Gastroesophageal sphincter (tissue), 3 donors: ENCODE measurements around the gene TMEM115.

Experiments
- CTCF ChIP-seq, 4 experiments: fragments of 200-600 bp in 2 of 4; fragments of 450-650 bp in 2 of 4; sonication (generic) in 1 of 4; IDR thresholded peaks; one replicate each; pipeline ENCODE4 v1.5.1; 2017 to 2019; ENCODE audit warnings: antibody characterized with exemption in 4 of 4, mild to moderate bottlenecking in 2 of 4, moderate library complexity in 2 of 4
- EP300 ChIP-seq: sonication (generic); formaldehyde crosslinking; IDR thresholded peaks from one replicate; pipeline ENCODE4 v1.6.1; 2017; ENCODE audit warnings: antibody characterized with exemption, mild to moderate bottlenecking
- POLR2A ChIP-seq, 2 donors: fragments of 450-650 bp; IDR thresholded peaks; one replicate each; pipeline ENCODE4 v1.6.1; 2017; ENCODE audit warnings: antibody characterized with exemption in 2 of 2, mild to moderate bottlenecking in 2 of 2, moderate library complexity in 1 of 2
- POLR2AphosphoS5 ChIP-seq: sonication (generic); formaldehyde crosslinking; IDR thresholded peaks from one replicate; pipeline ENCODE4 v1.6.1; 2017; ENCODE audit warnings: antibody characterized with exemption

GRCh38 chr3:50339485-50340146, 19.7 kb downstream of the TMEM115 start:
- no peak for TF ChIP-seq POLR2A (IDR thresholded peaks at IDR 0.05)
- no peak for TF ChIP-seq CTCF (IDR thresholded peaks at IDR 0.05)
- no peak for TF ChIP-seq EP300
- TF ChIP-seq POLR2AphosphoS5: no peak
